Neural cell (in vitro differentiated cells): ENCODE data around the gene TOR3A. TPM values are rescaled to one million over a fixed set of nuclear protein-coding genes. Genes with fewer than 3 reads are reported as not detected.

Experiments used
- H2AFZ ChIP-seq: fragments of 200-600, 300-800 bp; sonication (generic), shearing (Covaris generic); 2 replicates; pipeline ENCODE4 v1.6.0; 2014; ENCODE audit warnings: low read depth, mild to moderate bottlenecking, antibody characterized with exemption, low read length, moderate library complexity
- H3F3A ChIP-seq: fragments of 200-600 bp; shearing (Covaris generic); 2 replicates; pipeline ENCODE4 v1.6.1; 2016; ENCODE audit warnings: mild to moderate bottlenecking, moderate library complexity, mixed read lengths, antibody characterized with exemption, low read length; ENCODE audit not compliant: insufficient read depth, poor library complexity, severe bottlenecking
- H3K27ac ChIP-seq: fragments of 200-600, 300-800 bp; sonication (generic), shearing (Covaris generic); 2 replicates; pipeline ENCODE4 v1.5.1; 2014; ENCODE audit warnings: mild to moderate bottlenecking, low read length, moderate library complexity
- H3K27me3 ChIP-seq: fragments of 300-800, 200-600 bp; sonication (generic), shearing (Covaris generic); 2 replicates; pipeline ENCODE4 v1.6.0; 2014; ENCODE audit warnings: mild to moderate bottlenecking, low read depth, low read length, moderate library complexity; ENCODE audit not compliant: insufficient read depth
- H3K36me3 ChIP-seq: fragments of 300-800, 200-600 bp; sonication (generic), shearing (Covaris generic); 2 replicates; pipeline ENCODE4 v1.5.1; 2014; ENCODE audit warnings: mild to moderate bottlenecking, antibody characterized with exemption, low read length, moderate library complexity; ENCODE audit not compliant: insufficient read depth
- H3K4me2 ChIP-seq: fragments of 300-800, 200-600 bp; sonication (generic), shearing (Covaris generic); 2 replicates; pipeline ENCODE4 v1.6.0; 2014; ENCODE audit warnings: mild to moderate bottlenecking, low read length
- H3K4me3 ChIP-seq: fragments of 300-800, 200-600 bp; sonication (generic), shearing (Covaris generic); 2 replicates; pipeline ENCODE4 v1.5.1; 2014; ENCODE audit warnings: mild to moderate bottlenecking, low read length, moderate library complexity
- H3K79me2 ChIP-seq: fragments of 200-600 bp; shearing (Covaris generic); replicated peaks from 2 replicates; pipeline ENCODE4 v1.6.0; 2014; ENCODE audit warnings: mild to moderate bottlenecking, low read length, moderate library complexity; ENCODE audit not compliant: insufficient read depth
- H3K9ac ChIP-seq: fragments of 300-800, 200-600 bp; sonication (generic), shearing (Covaris generic); 2 replicates; pipeline ENCODE4 v1.6.1; 2016; ENCODE audit warnings: mild to moderate bottlenecking, low read length, mixed read lengths
- H3K9me2 ChIP-seq: fragments of 200-600 bp; shearing (Covaris generic); 2 replicates; pipeline ENCODE4 v1.6.1; 2016; ENCODE audit warnings: mild to moderate bottlenecking, low read length, mixed read lengths; ENCODE audit not compliant: insufficient read depth
- H3K9me3 ChIP-seq: fragments of 200-600, 300-800 bp; sonication (generic), shearing (Covaris generic); 2 replicates; pipeline ENCODE4 v1.6.1; 2016; ENCODE audit warnings: mild to moderate bottlenecking, mixed run types, low read length, moderate library complexity, mixed read lengths
- H4K20me1 ChIP-seq: fragments of 200-600 bp; shearing (Covaris generic); 2 replicates; pipeline ENCODE4 v1.6.1; 2016; ENCODE audit warnings: mild to moderate bottlenecking, mixed run types; ENCODE audit not compliant: insufficient read depth
- CTCF ChIP-seq: fragments of 450-650 bp; IDR thresholded peaks from 2 replicates; pipeline ENCODE4 v1.5.1; 2014; ENCODE audit warnings: antibody characterized with exemption, mild to moderate bottlenecking, moderate library complexity; ENCODE audit not compliant: poor library complexity, severe bottlenecking
- EP300 ChIP-seq: fragments of 450-650 bp; conservative IDR thresholded peaks from 2 replicates; pipeline ENCODE4 v1.6.1; 2014; ENCODE audit warnings: antibody characterized with exemption, mild to moderate bottlenecking, moderate library complexity; ENCODE audit not compliant: poor library complexity, severe bottlenecking
- EZH2 ChIP-seq: fragments of 200-600, 300-800 bp; shearing (Covaris generic), sonication (generic); IDR thresholded peaks from 2 replicates; pipeline ENCODE4 v1.6.1; 2014; ENCODE audit warnings: antibody characterized with exemption, low read length, borderline replicate concordance, mild to moderate bottlenecking; ENCODE audit not compliant: insufficient read depth, poor library complexity, severe bottlenecking
- MXI1 ChIP-seq: fragments of 450-650 bp; conservative IDR thresholded peaks from 2 replicates; pipeline ENCODE4 v1.6.1; 2014; ENCODE audit warnings: antibody characterized with exemption, mild to moderate bottlenecking; ENCODE audit not compliant: poor library complexity, severe bottlenecking
- POLR2AphosphoS5 ChIP-seq: IDR thresholded peaks from 2 replicates; pipeline ENCODE4 v1.6.1; 2012
- RAD21 ChIP-seq: fragments of 450-650 bp; conservative IDR thresholded peaks from 2 replicates; pipeline ENCODE4 v1.6.1; 2014; ENCODE audit warnings: antibody characterized with exemption, mild to moderate bottlenecking, moderate library complexity
- REST ChIP-seq: IDR thresholded peaks from 2 replicates; pipeline ENCODE4 v1.6.1; 2012; ENCODE audit warnings: borderline replicate concordance
- SMC3 ChIP-seq: fragments of 450-650 bp; conservative IDR thresholded peaks from 2 replicates; pipeline ENCODE4 v1.6.1; 2014; ENCODE audit warnings: antibody characterized with exemption, mild to moderate bottlenecking, moderate library complexity; ENCODE audit not compliant: poor library complexity
- TAF1 ChIP-seq: IDR thresholded peaks from 2 replicates; pipeline ENCODE4 v1.6.1; 2012; ENCODE audit warnings: low read depth
- polyA plus RNA-seq: library from polyadenylated mRNA; depleted of rRNA; stranded (reverse); fragments of >200 nt; gene quantifications from 2 replicates; pipeline ENCODE4 v1.2.3, GENCODE V29; 2014

Gene TOR3A
- polyA plus RNA-seq, 1 donor from 2014 or later: 13.5 TPM

DNA sequence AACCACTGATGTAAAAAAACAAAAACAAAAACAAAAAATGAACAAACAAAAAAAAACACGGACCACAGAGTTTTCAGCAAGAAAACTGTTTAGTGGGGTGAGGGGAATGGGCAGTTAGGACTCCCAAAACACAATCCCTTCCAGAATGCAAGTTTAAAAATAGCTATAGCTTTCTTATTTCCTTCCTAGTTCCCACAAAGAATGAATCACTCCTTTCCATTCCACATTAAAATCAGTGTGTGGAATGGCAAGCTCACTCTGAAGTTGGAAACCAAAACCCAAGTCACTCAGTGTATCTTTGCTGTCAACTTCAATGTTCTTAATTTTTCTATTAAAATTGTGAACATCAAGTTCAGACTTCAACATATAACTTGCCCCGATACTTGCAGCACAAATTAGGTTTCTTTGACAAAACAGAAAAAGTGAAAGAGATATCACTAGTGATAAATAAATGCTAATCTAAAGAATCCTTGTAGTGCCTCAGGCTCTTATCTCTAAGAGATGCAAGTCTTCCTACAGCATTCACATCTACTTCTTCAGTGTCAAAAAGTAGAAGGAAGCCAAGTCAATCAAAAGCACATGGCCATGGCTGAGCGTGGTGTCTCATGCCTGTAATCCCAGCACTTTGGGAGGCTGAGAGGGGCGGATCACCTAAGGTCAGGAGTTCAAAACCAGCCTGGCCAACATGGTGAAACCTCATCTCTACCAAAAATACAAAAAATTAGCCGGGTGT is 45.5 kb downstream of the TOR3A start:
- Histone ChIP-seq H3K27ac (no peak overlapping the region), H3F3A (no peaks in the 10 kb centered on the region), H4K20me1 (no peaks in the 10 kb centered on the region), H3K9me3 (no peaks in the 10 kb centered on the region), H3K4me2 (no peak overlapping the region), H3K9ac (no peak overlapping the region), H3K79me2 (no peaks in the 10 kb centered on the region), H3K4me3 (no peak overlapping the region), H2AFZ (no peak overlapping the region), H3K27me3 (no peaks in the 10 kb centered on the region), H3K9me2 (no peaks in the 10 kb centered on the region), H3K36me3 (no peaks in the 10 kb centered on the region)
- TF ChIP-seq REST: no peak
- TF ChIP-seq MXI1: no peak
- no peak for TF ChIP-seq CTCF
- TF ChIP-seq RAD21: no peak
- no peak for TF ChIP-seq EZH2
- no peak for TF ChIP-seq SMC3
- TF ChIP-seq EP300: no peak
- no peak for TF ChIP-seq POLR2AphosphoS5
- TF ChIP-seq TAF1: no peak

DNA sequence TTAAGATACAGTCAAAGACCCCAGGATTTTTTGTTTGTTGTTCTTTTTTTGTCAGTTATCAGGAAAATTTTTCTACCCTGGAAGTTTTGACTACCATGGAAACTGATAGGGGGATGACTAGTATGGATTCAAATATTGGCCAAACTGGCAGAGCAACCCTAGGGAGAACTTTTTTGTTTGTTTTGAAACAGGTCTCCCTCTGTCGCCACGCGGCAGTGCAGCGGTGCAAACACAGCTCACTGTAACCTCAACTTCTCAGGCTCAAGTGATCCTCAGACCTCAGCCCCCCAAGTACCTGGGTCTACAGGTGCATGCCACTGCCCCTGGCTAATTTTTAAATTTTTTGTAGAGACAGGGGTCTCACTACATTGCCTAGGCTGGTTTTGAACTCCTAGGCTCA is 46.6 kb downstream of the TOR3A start:
- Histone ChIP-seq H3K4me2 (no peak overlapping the region), H3F3A (no peaks in the 10 kb centered on the region), H4K20me1 (no peaks in the 10 kb centered on the region), H3K27ac (no peak overlapping the region), H3K9ac (no peak overlapping the region), H2AFZ (no peak overlapping the region), H3K27me3 (no peaks in the 10 kb centered on the region), H3K36me3 (no peaks in the 10 kb centered on the region), H3K9me3 (no peaks in the 10 kb centered on the region), H3K4me3 (no peak overlapping the region), H3K9me2 (no peaks in the 10 kb centered on the region), H3K79me2 (peaks cover 2% of the 10 kb centered on the region)
- TF ChIP-seq MXI1: no peak
- no peak for TF ChIP-seq EP300
- no peak for TF ChIP-seq SMC3
- TF ChIP-seq REST: no peak
- no peak for TF ChIP-seq POLR2AphosphoS5
- TF ChIP-seq TAF1: no peak
- TF ChIP-seq EZH2: no peak
- no peak for TF ChIP-seq CTCF
- TF ChIP-seq RAD21: no peak
